ENCODE measurements around the gene SMIM21. TPM values are rescaled to one million over a fixed set of nuclear protein-coding genes. Genes with fewer than 3 reads are reported as not detected.
A peak's percentile ranks its signal among the peaks of the same experiment; 100 is the strongest.

The SMIM21 gene
- total RNA-seq, 1 experiment from 2014 or later, result not detected

DNA sequence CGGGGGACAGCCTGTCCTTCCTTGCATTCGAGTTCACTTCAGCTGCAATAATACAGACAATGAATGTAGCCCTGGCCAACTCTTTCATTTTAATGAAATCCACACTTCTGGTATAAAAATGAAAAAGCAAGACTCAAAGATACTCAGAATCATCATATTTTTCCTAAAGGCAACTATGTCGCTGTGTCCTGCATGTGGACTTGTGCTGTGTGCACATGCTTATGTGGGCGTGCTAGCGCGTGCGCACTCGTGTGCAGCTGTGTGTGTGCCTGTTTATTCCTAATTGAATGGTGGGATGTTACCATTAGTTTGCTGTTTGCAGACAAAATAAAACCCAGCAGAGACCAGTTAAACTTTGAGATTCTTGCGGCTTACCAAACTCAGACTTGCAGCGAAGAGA is 49.6 kb downstream of the SMIM21 start:
- no peak for DNase-seq (ENCODE audit: low read depth)

DNA sequence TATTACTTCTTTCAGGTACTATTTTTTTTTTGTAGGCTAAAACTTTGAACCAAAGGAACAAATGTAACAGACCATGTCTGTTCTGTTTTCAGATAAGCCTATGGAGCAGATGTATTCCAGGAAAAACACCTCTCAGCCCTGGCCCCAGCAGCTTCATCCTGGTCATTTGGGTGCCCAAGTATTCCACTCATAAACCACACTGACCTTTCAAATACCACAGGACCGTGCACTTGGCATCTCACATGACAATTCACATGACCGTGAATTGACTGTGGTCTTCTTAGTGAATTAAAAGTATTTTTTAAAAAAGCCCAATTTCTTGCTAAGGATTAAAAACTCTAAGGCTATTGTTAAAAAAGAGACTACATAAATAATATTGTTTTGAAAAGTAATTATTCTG is 50.2 kb downstream of the SMIM21 start:
- peak; percentile 9 for DNase-seq (ENCODE audit: low read depth)

DNA sequence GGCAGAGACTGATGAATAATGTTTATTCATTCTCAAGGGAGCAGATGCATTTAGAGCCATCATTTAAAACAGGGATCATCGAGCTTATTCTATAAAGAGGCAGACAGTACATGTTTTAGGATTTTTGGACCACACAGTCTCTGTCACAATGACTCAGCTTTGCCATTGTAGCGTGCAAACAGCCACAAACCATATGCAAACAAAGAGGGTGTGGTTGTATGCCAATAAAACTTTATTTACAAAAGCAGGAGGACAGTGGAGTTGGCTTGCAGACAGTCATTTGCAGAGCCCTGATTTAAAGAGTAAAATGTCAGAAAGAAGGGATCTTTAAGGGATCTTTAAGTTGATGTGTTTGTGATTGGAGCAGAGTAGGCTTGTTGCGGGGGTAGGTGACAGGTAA is 51.5 kb downstream of the SMIM21 start:
- peak; percentile 9 for DNase-seq (ENCODE audit: low read depth)

DNA sequence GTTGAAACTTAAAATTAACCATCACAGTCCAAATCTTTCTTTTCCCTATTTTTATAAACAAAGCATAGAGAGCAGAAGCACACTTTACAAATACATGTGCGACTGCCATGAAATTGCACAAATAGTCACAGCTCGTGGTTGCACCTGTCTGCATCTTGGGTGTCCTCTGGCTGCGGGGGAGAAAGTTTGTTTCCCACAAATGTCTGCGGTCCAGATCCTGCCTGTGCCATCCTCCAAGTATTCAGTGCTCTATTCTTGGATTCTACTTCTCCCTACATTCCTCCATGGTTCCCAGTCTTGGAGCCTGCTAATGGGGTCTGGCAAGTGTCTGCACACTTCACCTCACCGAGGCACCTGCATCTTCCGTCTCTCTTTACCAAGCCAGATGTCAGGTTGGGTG is 52.2 kb downstream of the SMIM21 start:
- no peak for DNase-seq (ENCODE audit: low read depth)

DNA sequence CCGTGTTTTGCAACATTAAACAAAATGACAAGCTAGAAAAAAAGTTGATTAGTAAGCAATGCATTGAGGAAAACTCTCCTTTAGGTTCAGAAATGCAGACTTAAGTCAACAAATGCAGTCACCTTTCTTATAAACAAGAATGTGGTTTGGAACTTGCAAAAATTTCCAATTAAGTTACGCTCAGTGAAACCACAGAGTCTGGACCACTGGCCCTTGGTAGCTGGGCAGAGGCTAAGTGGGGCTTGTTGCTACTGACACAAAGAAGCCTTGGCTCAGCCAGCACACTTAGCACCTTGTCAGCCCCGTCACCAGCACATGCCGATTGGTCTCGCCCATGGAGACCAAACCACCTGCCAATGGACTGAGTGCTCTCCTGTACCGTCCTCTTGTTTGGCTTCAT is 53.0 kb downstream of the SMIM21 start:
- no peak for DNase-seq (ENCODE audit: low read depth)

DNA sequence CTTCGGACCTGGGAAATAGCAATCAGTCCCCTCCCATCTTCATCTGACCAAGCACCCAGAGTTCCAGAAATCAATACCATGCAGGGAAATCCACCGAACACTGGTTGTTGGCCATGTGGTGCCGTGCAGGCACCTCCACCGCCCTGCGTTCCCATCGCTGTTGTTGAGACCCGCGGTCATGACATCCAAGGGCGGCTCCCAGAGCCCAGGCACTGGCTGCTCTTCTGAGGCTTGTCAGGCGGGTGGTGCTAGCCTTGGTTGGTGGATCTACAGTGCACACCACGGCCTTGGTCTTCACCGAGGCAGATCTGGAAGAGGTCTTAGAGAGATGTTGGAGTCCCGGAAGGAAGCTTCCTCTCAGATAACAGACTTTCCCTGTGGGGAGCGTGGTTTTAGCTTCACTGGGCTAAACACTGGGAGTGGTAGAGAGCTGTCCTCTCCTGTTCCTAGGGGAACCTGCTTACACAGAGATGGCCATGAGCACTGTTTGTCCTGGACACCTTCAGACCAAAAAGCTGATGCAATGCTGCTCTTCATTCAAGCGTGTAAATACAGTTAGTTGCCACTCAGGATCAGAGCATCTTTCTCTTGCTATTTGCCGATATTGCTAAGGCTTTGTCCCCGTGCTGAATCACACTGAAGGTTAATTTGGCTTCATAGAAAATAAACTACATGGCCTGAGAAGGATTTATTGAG is 58.3 kb downstream of the SMIM21 start:
- DNase-seq (ENCODE audit: low read depth), result no peak

DNA sequence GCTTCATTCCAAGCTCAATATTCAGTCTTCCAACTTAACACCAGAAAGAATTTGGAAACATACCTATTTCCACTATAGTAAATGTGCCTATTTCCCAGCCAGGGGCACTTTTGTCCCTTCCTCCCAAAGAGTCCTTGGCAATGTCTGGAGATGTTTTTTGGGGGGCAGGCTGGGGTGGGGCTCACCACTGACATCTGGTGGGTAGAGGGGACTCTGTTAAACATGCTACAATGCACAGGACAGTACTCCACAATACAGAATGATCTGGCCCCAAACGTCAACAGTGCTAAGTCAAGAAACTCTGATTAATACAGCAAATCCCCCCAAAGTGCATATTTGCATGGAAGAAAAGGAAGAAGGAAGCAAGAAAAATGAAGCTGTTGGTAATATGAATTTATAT is 61.7 kb downstream of the SMIM21 start:
- DNase-seq (ENCODE audit: low read depth), result no peak

DNA sequence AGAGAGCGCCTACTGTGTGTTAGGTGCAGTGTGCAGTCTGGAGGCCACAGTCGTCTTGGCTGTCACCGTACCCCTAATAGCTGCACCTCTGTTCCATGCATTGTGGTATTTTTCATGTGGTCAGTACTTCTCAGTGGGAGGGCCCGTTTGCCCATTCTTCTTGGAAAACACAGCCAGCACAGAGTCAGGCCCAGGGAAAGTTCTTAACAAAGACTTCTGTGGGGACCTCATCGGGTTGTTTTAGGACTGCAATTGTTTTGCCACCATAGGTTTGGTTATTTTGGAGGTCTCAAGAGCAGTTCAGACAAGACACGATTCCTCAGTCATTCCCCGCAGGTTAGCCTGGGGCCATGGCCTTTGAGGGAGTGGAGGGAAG is 62.3 kb downstream of the SMIM21 start:
- no peak for DNase-seq (ENCODE audit: low read depth)

DNA sequence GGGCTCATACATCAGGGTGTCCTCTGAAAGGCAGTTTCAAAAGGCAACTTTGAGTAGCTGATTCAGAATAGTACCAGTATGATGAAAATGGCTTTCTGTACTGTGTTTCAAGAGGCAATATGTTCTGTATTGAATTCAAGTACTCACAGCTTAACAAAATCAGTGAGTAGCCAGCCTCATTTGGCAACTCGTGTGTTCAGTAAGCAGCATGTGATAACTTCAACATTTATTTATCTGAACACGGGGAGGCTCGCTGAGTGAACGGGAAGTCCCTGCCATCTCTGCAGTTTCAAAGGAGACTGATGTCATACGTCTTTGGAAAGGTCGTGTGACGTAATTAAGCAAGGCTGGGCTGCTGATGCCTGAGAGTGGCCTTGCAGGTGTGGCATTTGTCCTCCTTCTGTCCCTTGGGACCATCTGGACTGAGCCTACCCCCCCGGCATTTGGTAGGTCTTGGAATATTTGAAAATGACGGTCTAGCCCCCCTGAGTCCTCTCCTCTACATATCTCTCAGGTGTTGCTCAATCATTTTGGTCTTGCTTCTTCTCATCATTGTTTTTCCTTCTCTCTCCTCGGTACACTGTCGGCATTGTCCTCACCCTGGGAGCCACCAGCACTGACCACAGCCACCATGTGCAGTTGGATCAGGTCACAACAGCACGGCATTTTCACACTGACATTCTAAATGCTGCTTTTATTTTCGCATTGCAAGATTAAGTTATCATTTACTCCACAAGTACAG is 62.8 kb downstream of the SMIM21 start:
- no peak for DNase-seq (ENCODE audit: low read depth)

DNA sequence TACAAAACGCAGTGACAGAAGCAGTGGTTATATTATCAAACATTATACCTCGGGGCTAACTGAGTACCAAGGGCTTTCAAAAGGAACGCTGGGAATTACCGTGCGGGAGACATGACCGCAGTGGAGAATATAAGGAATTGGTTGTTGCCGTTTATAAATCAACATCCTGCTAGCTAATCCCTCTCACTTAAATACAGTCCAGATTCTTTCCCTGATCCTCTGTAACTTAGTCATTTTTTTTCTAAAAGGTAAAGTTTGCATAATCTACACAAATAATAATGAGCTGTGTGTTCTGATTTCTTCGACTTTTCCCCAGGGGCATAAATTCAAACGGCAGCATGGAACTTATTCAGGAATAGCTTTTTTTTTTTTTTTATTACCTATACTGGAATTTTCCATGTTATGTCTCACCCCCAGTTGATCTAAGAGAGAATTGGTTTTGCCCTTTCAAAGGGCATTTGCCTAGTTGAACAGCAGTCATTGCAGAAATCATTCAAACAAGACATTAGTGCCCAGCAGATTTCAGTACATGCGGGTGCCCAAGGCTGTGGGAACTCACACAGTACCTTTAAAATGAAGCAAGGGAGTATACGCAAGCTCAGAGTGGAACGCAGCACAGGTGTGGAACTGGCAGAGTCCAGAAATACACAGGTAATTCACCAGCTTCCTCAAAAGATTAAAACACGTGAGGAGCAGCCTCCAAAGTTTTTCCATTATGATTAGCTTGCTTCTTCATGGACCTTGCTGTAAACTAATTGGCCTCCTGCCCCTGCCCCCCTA is 63.9 kb downstream of the SMIM21 start:
- no peak for DNase-seq (ENCODE audit: low read depth)

DNA sequence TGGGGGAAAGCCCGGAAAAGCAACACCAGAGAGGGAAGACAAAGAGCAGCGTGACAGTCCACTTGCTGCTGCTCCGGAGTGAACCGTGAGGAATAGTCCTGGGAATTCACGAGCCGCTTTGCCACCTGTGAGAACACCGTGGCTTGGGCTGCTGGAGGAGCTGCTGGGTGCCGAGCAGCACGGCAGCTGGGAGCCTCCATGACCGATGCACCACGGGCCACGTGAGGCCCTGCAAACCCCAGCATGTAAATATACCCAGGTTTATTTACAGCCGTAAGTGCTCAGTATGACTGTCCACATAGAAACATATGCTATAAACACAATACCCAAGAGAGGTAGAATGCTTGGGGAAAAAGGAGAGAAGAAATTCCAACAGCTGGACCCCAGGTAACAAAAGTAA is 65.1 kb downstream of the SMIM21 start:
- DNase-seq (ENCODE audit: low read depth), result no peak

DNA sequence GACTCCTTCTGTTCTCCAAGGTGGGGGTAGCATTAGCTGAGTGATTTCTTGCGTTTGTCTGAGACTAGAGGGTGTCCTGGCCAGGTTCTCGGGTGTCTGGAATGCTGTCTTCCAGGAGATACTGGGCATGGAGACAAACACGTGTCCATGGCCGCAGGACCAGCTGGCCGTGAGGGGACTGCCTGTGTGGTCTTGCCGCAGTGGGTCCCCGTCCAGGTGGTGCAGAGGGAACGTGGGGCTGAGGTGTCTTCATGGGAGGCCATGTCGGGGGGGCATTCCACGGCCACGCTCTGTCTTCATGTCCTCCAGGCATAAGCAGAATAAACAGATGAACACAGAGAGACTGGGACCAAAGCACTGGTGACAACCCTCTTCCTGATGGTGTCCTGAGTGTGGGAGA is 66.6 kb downstream of the SMIM21 start:
- no peak for DNase-seq (ENCODE audit: low read depth)

DNA sequence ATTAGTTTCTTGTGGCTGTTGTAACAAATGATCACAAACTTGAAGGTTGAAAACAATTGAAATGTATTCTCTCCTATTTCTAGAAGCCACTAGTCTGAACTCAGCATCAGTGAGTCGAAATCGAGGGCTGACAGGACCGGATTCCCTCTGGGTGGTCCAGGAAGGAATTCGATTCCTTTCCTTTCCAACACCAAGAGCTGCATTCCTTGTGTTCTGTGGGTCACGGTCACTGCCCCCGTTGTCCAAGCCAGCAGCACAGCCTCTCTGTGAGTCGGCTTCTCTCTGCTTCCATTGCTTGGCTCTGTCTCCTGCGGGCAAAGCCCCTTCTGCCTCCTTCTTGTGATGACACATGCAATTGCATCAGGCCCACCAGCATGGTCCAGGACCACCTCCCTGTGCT is 67.3 kb downstream of the SMIM21 start:
- no peak for DNase-seq (ENCODE audit: low read depth)

Other genes starting within 250 kb of the SMIM21 start
- 20.3 and 24.0 TPM in 2 replicates for gene PTGR3, start 218.6 kb downstream of the SMIM21 start, total RNA-seq (2014; rRNA removed; shearing (Covaris generic))
- 9.4 and 11.8 TPM in 2 replicates for gene TSHZ1, start 216.9 kb downstream of the SMIM21 start, total RNA-seq (2014; rRNA removed; shearing (Covaris generic))